Brain microvascular endothelial cell (primary cell): ENCODE data around the gene GDF3.

Experiments
- DNase-seq: peaks from one replicate; pipeline ENCODE4 v3.0.0-alpha.2; 2020
- H3K27ac ChIP-seq: fragments of 250-450 bp; sonication (Bioruptor Pico); 2 replicates; pipeline ENCODE4 v1.5.1; 2020; ENCODE audit warnings: mild to moderate bottlenecking, moderate library complexity
- H3K27me3 ChIP-seq: fragments of 250-450 bp; sonication (Bioruptor Pico); replicated peaks from 2 replicates; pipeline ENCODE4 v1.5.1; 2020; ENCODE audit warnings: mild to moderate bottlenecking
- H3K36me3 ChIP-seq: fragments of 250-450 bp; sonication (Bioruptor Pico); replicated peaks from 2 replicates; pipeline ENCODE4 v1.5.1; 2020; ENCODE audit warnings: mild to moderate bottlenecking
- H3K4me3 ChIP-seq: 2 replicates; pipeline ENCODE4 v1.5.1; 2011; ENCODE audit warnings: low read depth, mild to moderate bottlenecking, control low read depth, low read length, moderate library complexity
- in situ Hi-C: cut with HindIII; loops from 2 replicates; pipeline ENCODE4 v1.10.0; 2017; ENCODE audit warnings: low sequenced_read_pairs, low pct_ligation_motif_present
- TF ChIP-seq, protein P1 (sequence below): IDR thresholded peaks from 2 replicates; pipeline ENCODE4 v1.5.1; 2011; ENCODE audit warnings: low read depth, mild to moderate bottlenecking, moderate library complexity, low read length, control low read depth, inconsistent platforms; ENCODE audit errors: missing control alignments

Gene GDF3

DNA sequence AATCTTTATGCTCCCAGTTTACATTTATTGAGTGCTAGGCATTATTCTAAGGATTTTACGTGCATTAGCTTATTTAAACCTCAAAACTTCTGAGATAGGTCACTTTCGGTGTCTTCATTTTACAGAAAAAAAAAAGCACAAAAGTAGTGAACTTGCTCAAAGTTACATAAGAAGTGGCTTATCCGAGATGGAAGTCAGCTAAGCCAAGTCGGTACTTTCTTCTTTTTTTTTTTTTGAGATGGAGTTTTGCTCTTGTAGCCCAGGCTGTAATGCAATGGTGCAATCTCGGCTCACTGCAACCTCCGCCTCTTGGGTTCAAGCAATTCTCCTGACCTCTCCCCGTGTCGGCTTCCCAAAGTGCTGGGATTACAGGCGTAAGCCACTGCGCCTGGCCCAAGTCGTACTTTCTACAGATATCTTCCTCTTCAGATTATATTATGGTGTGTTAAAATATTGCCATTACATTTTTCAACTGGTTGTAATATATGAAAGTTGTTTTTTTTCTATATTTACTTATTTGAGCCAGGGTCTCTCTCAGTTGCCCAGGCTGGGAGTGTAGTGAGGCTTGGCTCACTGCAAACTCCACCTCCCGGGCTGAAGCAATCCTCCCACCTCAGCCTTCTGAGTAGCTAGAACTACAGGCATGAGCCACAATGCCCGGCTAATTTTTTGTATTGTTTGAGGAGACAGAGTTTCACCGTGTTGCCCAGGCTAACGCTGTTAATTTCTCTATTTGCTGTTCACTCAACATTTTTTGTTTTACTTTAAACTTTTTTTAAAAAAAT, 24.6 kb upstream of the GDF3 start:
- DNase-seq: no peak
- in situ Hi-C loops: no loop called here
- Histone ChIP-seq H3K27ac (no peak overlapping the region), H3K36me3 (no peaks in the 10 kb centered on the region), H3K27me3 (no peaks in the 10 kb centered on the region), H3K4me3 (no peak overlapping the region)
- TF ChIP-seq, protein P1, sequence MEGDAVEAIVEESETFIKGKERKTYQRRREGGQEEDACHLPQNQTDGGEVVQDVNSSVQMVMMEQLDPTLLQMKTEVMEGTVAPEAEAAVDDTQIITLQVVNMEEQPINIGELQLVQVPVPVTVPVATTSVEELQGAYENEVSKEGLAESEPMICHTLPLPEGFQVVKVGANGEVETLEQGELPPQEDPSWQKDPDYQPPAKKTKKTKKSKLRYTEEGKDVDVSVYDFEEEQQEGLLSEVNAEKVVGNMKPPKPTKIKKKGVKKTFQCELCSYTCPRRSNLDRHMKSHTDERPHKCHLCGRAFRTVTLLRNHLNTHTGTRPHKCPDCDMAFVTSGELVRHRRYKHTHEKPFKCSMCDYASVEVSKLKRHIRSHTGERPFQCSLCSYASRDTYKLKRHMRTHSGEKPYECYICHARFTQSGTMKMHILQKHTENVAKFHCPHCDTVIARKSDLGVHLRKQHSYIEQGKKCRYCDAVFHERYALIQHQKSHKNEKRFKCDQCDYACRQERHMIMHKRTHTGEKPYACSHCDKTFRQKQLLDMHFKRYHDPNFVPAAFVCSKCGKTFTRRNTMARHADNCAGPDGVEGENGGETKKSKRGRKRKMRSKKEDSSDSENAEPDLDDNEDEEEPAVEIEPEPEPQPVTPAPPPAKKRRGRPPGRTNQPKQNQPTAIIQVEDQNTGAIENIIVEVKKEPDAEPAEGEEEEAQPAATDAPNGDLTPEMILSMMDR: no peak

DNA sequence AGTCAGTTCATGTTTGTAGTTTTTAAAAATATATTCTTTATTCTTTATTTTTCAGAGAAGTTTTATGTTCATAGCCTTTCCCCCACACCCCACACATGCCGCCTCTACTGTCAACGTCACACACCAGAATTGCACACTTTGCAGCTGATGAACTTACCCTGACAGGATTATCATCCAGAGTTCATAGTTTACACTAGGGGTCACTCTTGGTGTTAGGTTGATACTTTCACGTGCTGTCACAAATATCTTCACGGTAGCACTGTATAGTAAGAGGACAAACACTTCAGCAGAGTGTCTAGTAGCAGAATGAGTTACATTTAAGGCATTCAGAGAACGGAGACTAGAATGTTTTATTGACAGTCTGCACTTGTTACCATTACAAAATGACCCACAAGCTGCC, 20.8 kb upstream of the GDF3 start:
- no peak overlapping the region for H3K4me3 ChIP-seq
- H3K27ac ChIP-seq: no peak overlapping the region
- H3K36me3 ChIP-seq: no peaks in the 10 kb centered on the region
- in situ Hi-C loops: no loop called here
- DNase-seq: no peak
- H3K27me3 ChIP-seq: no peaks in the 10 kb centered on the region
- TF ChIP-seq, protein P1: no peak

DNA sequence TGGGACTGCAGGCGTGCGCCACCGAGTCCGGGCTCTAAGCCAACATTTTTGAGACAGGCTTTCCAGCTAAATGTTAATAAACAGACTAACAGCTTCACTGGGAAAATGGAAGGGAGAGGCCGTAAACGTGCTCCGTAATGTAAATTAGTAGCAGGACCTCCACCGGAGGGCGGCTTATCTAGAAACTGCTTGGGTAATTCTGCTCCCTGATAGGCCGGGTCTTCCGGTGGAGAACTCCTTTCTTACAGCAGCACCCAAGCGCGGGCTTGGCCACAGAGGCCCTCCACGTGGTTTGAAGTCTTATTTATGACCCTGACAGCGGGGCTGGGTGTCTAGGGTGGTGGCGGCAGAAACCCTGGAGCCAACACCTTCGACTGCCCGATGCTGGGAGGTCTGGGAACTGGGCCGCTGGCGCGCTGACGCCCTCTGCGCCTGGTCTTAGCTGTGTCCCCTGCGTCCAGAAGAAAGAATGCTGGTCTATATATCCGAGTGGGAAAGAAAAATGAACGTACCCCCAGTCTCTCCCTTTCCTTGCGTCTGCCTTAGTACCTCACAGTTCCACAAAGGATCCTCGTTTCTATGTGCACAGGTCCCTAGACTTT, 17.4 kb upstream of the GDF3 start:
- H3K4me3 ChIP-seq: no peak overlapping the region
- H3K36me3 ChIP-seq: no peaks in the 10 kb centered on the region
- H3K27me3 ChIP-seq: no peaks in the 10 kb centered on the region
- in situ Hi-C loops: no loop called here
- no peak overlapping the region for H3K27ac ChIP-seq
- TF ChIP-seq, protein P1: no peak
- no peak for DNase-seq

DNA sequence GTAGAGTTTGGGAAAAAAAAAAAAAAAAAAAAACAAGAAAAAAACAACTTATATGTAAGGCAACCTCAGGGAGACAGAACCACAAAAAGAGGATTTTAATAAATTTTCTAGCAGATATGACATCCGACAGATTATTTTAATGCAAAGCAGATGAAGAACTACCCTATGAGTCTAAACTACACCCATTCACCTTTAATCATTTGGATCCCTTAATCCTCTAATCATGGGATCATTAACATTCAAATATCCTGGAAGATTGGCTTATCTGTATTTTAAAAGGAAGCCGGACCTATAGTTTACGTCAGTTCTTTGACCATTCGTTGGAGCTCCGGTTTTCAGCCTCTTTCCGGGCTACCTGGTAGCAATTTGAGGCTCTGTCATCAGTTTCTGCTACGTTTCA, 15.6 kb upstream of the GDF3 start, which contains the start of gene DPPA3:
DPPA3 (plus strand) TSS at position 301 of the 400 bp plus-strand sequence. CDS start 138 bp downstream, outside the sequence.
- no peaks in the 10 kb centered on the region for H3K36me3 ChIP-seq
- H3K27me3 ChIP-seq: no peaks in the 10 kb centered on the region
- no peak for DNase-seq
- TF ChIP-seq, protein P1: no peak
- in situ Hi-C loops: no loop called here
- no peak within 1 kb of the TSS for H3K27ac ChIP-seq
- H3K4me3 ChIP-seq: no peak within 1 kb of the TSS

DNA sequence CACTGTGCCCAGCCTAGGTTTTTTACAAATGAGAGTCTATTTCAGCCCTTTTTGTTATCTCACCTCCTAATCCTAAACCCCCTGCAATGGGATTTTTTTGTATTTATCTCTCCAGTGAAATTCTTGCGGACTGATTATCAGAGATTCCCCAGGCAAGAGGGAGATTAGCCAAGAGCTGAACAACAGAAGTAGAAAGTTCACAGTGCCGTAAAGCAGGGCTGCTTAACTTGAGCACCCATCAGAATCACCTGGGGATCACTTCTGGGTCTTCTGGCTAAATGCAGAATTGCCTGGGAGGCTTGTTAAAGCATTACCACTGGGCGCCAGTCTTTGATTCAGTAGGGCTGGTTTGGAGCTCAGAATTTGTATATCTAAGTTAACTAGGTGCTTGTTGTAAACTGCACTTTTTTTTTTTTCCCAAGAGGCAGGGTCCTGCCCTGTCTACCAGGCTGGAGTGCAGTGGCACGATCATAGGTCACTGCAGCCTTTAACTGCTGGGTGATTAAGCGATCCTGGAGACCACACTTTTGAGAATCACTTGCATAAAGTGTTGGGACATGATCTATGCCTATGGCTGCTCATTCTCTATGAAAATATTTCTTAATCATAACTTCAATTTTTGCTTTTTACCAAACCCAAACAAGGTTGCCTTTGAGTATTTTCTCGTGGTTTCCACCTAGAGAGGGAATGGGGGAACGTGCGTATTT, 14.5 kb upstream of the GDF3 start:
- no peaks in the 10 kb centered on the region for H3K36me3 ChIP-seq
- H3K27ac ChIP-seq: no peak overlapping the region
- in situ Hi-C loops: no loop called here
- H3K27me3 ChIP-seq: no peaks in the 10 kb centered on the region
- no peak for DNase-seq
- TF ChIP-seq, protein P1: no peak
- no peak overlapping the region for H3K4me3 ChIP-seq
